ENCODE results near the gene GATA2. TPM values are rescaled to one million over a fixed set of nuclear protein-coding genes. Genes with fewer than 3 reads are reported as not detected.

GATA2 gene
- total and polyA plus RNA-seq, 4 donors = 0.99 to 5.2 (median 4.4) TPM

GRCh38 chr3:128462341-128462910 is 30.6 kb downstream of the GATA2 start:
- Histone ChIP-seq H3K27ac (ENCODE audit: low read depth, low read length) (no peak overlapping the region), H3K4me3 (ENCODE audit: low read depth, low read length) (no peak overlapping the region), H3K27me3 (ENCODE audit: control insufficient read depth, insufficient read depth, low read length) (peaks cover 8% of the 10 kb centered on the region), H3K36me3 (ENCODE audit: control insufficient read depth, insufficient read depth, low read length) (peaks cover 2% of the 10 kb centered on the region), H3K9me3 (ENCODE audit: control insufficient read depth, insufficient read depth, low read length) (no peaks in the 10 kb centered on the region), H3K4me1 (ENCODE audit: control insufficient read depth, insufficient read depth, low read length) (peaks cover 4% of the 10 kb centered on the region)
- DNase-seq (ENCODE audit: low read depth in 4 of 6, low spot score in 6 of 6) = no peak
- WGBS (ENCODE audit: insufficient coverage) = 91% methylated on average over 23 of the region's 23 CpGs

GRCh38 chr3:128461731-128462130 is 31.3 kb downstream of the GATA2 start:
- H3K36me3 ChIP-seq (ENCODE audit: control insufficient read depth, insufficient read depth, low read length) = peaks cover 2% of the 10 kb centered on the region
- peaks cover 9% of the 10 kb centered on the region for H3K4me1 ChIP-seq (ENCODE audit: control insufficient read depth, insufficient read depth, low read length)
- peaks cover 9% of the 10 kb centered on the region for H3K27me3 ChIP-seq (ENCODE audit: control insufficient read depth, insufficient read depth, low read length)
- no peak overlapping the region for H3K4me3 ChIP-seq (ENCODE audit: low read depth, low read length)
- no peak overlapping the region for H3K27ac ChIP-seq (ENCODE audit: low read depth, low read length)
- no peaks in the 10 kb centered on the region for H3K9me3 ChIP-seq (ENCODE audit: control insufficient read depth, insufficient read depth, low read length)
- 84% methylated on average over 12 of the region's 12 CpGs for WGBS (ENCODE audit: insufficient coverage)
- no peak for DNase-seq (ENCODE audit: low read depth in 4 of 6, low spot score in 6 of 6)

- Histone ChIP-seq H3K36me3 (ENCODE audit: control insufficient read depth, insufficient read depth, low read length) (peaks cover 2% of the 10 kb centered on the region), H3K9me3 (ENCODE audit: control insufficient read depth, insufficient read depth, low read length) (no peaks in the 10 kb centered on the region), H3K27me3 (ENCODE audit: control insufficient read depth, insufficient read depth, low read length) (peaks cover 4% of the 10 kb centered on the region), H3K4me3 (ENCODE audit: low read depth, low read length) (no peak overlapping the region), H3K27ac (ENCODE audit: low read depth, low read length) (no peak overlapping the region), H3K4me1 (ENCODE audit: control insufficient read depth, insufficient read depth, low read length) (peaks cover 14% of the 10 kb centered on the region)
- 83% methylated on average over 9 of the region's 9 CpGs for WGBS (ENCODE audit: insufficient coverage)
- DNase-seq (ENCODE audit: low read depth in 4 of 6, low spot score in 6 of 6) = no peak
Measured at GRCh38 chr3:128459461-128459820, 33.6 kb downstream of the GATA2 start.

GRCh38 chr3:128458746-128459460 is 34.1 kb downstream of the GATA2 start:
- WGBS (ENCODE audit: insufficient coverage) = 81% methylated on average over 18 of the region's 18 CpGs
- Histone ChIP-seq H3K9me3 (ENCODE audit: control insufficient read depth, insufficient read depth, low read length) (no peaks in the 10 kb centered on the region), H3K27ac (ENCODE audit: low read depth, low read length) (no peak overlapping the region), H3K4me3 (ENCODE audit: low read depth, low read length) (no peak overlapping the region), H3K4me1 (ENCODE audit: control insufficient read depth, insufficient read depth, low read length) (peaks cover 14% of the 10 kb centered on the region), H3K36me3 (ENCODE audit: control insufficient read depth, insufficient read depth, low read length) (peaks cover 2% of the 10 kb centered on the region), H3K27me3 (ENCODE audit: control insufficient read depth, insufficient read depth, low read length) (peaks cover 4% of the 10 kb centered on the region)
- no peak for DNase-seq (ENCODE audit: low read depth in 4 of 6, low spot score in 6 of 6)

- no peaks in the 10 kb centered on the region for H3K36me3 ChIP-seq (ENCODE audit: control insufficient read depth, insufficient read depth, low read length)
- peaks cover 14% of the 10 kb centered on the region for H3K4me1 ChIP-seq (ENCODE audit: control insufficient read depth, insufficient read depth, low read length)
- H3K27ac ChIP-seq (ENCODE audit: low read depth, low read length) = no peak overlapping the region
- 68% methylated on average over 12 of the region's 12 CpGs for WGBS (ENCODE audit: insufficient coverage)
- H3K27me3 ChIP-seq (ENCODE audit: control insufficient read depth, insufficient read depth, low read length) = peaks cover 4% of the 10 kb centered on the region
- DNase-seq (ENCODE audit: low read depth in 4 of 6, low spot score in 6 of 6) = no peak
- no peaks in the 10 kb centered on the region for H3K9me3 ChIP-seq (ENCODE audit: control insufficient read depth, insufficient read depth, low read length)
- H3K4me3 ChIP-seq (ENCODE audit: low read depth, low read length) = no peak overlapping the region
Measured at GRCh38 chr3:128457937-128458336, 35.1 kb downstream of the GATA2 start.

- peak in 2 of 6 donors; percentile 18 to 33 for DNase-seq (ENCODE audit: low read depth in 4 of 6, low spot score in 6 of 6)
- Histone ChIP-seq H3K27me3 (ENCODE audit: control insufficient read depth, insufficient read depth, low read length) (peaks cover 4% of the 10 kb centered on the region), H3K36me3 (ENCODE audit: control insufficient read depth, insufficient read depth, low read length) (no peaks in the 10 kb centered on the region), H3K9me3 (ENCODE audit: control insufficient read depth, insufficient read depth, low read length) (no peaks in the 10 kb centered on the region), H3K4me3 (ENCODE audit: low read depth, low read length) (no peak overlapping the region), H3K4me1 (ENCODE audit: control insufficient read depth, insufficient read depth, low read length) (peaks cover 14% of the 10 kb centered on the region), H3K27ac (ENCODE audit: low read depth, low read length) (no peak overlapping the region)
- 35% methylated on average over 19 of the region's 27 CpGs for WGBS (ENCODE audit: insufficient coverage)
Measured at GRCh38 chr3:128456776-128457715, 36.0 kb downstream of the GATA2 start.

- no peaks in the 10 kb centered on the region for H3K9me3 ChIP-seq (ENCODE audit: control insufficient read depth, insufficient read depth, low read length)
- H3K27ac ChIP-seq (ENCODE audit: low read depth, low read length) = no peak overlapping the region
- peaks cover 4% of the 10 kb centered on the region for H3K27me3 ChIP-seq (ENCODE audit: control insufficient read depth, insufficient read depth, low read length)
- WGBS (ENCODE audit: insufficient coverage) = 67% methylated on average over 13 of the region's 16 CpGs
- H3K4me1 ChIP-seq (ENCODE audit: control insufficient read depth, insufficient read depth, low read length) = peaks cover 14% of the 10 kb centered on the region
- peak in 1 of 6 donors; percentile 18 for DNase-seq (ENCODE audit: low read depth in 4 of 6, low spot score in 6 of 6)
- H3K36me3 ChIP-seq (ENCODE audit: control insufficient read depth, insufficient read depth, low read length) = no peaks in the 10 kb centered on the region
- H3K4me3 ChIP-seq (ENCODE audit: low read depth, low read length) = no peak overlapping the region
Measured at GRCh38 chr3:128455786-128456748, 36.9 kb downstream of the GATA2 start.

GRCh38 chr3:128455116-128455515 is 37.9 kb downstream of the GATA2 start:
- Histone ChIP-seq H3K4me3 (ENCODE audit: low read depth, low read length) (no peak overlapping the region), H3K4me1 (ENCODE audit: control insufficient read depth, insufficient read depth, low read length) (peaks cover 14% of the 10 kb centered on the region), H3K27me3 (ENCODE audit: control insufficient read depth, insufficient read depth, low read length) (peaks cover 4% of the 10 kb centered on the region), H3K9me3 (ENCODE audit: control insufficient read depth, insufficient read depth, low read length) (no peaks in the 10 kb centered on the region), H3K36me3 (ENCODE audit: control insufficient read depth, insufficient read depth, low read length) (no peaks in the 10 kb centered on the region), H3K27ac (ENCODE audit: low read depth, low read length) (no peak overlapping the region)
- no peak for DNase-seq (ENCODE audit: low read depth in 4 of 6, low spot score in 6 of 6)
- WGBS (ENCODE audit: insufficient coverage) = 88% methylated on average over 4 of the region's 5 CpGs

GRCh38 chr3:128454310-128454618 is 38.7 kb downstream of the GATA2 start:
- H3K4me3 ChIP-seq (ENCODE audit: low read depth, low read length) = no peak overlapping the region
- DNase-seq (ENCODE audit: low read depth in 4 of 6, low spot score in 6 of 6) = no peak
- no peaks in the 10 kb centered on the region for H3K36me3 ChIP-seq (ENCODE audit: control insufficient read depth, insufficient read depth, low read length)
- no CpG with 5 or more reads among the region's 2 CpGs for WGBS (ENCODE audit: insufficient coverage)
- H3K9me3 ChIP-seq (ENCODE audit: control insufficient read depth, insufficient read depth, low read length) = no peaks in the 10 kb centered on the region
- H3K27ac ChIP-seq (ENCODE audit: low read depth, low read length) = no peak overlapping the region
- H3K27me3 ChIP-seq (ENCODE audit: control insufficient read depth, insufficient read depth, low read length) = peaks cover 2% of the 10 kb centered on the region
- peaks cover 14% of the 10 kb centered on the region for H3K4me1 ChIP-seq (ENCODE audit: control insufficient read depth, insufficient read depth, low read length)

Data from spinal cord (tissue), 10 donors.